ENCODE results near the gene P2RY6. TPM values are rescaled to one million over a fixed set of nuclear protein-coding genes. Genes with fewer than 3 reads are reported as not detected.

P2RY6 gene
- total RNA-seq, 1 experiment from 2014 or later = not detected

GRCh38 chr11:73288873-73289707 lies 17.0 kb downstream of the P2RY6 start:
- Histone ChIP-seq H3K9me3 (ENCODE audit: control insufficient read depth, low read depth, low read length) (no peaks in the 10 kb centered on the region), H3K23me2 (ENCODE audit: insufficient read length, low read depth, low read length, poor library complexity, severe bottlenecking) (no peaks in the 10 kb centered on the region), H2AK5ac (ENCODE audit: insufficient read length, low read length) (no peak overlapping the region), H3K9ac (ENCODE audit: extremely low read depth, insufficient read length, low read length) (no peak overlapping the region), H3K23ac (ENCODE audit: insufficient read length, low read depth, low read length) (no peak overlapping the region), H3K14ac (ENCODE audit: insufficient read depth, low read length) (no peak overlapping the region; the same call in 1 of the 2 replicates), H3K79me1 (ENCODE audit: insufficient read depth, low read depth, low read length, poor library complexity, severe bottlenecking) (no peaks in the 10 kb centered on the region), H4K20me1 (ENCODE audit: control insufficient read depth, insufficient read depth, insufficient read length) (no peaks in the 10 kb centered on the region), H2BK120ac (ENCODE audit: low read depth, low read length, poor library complexity, severe bottlenecking) (no peak overlapping the region), H2BK5ac (ENCODE audit: insufficient read length, low read length) (no peak overlapping the region), H4K5ac (ENCODE audit: insufficient read length, low read depth, low read length) (no peak overlapping the region), H3K4me1 (ENCODE audit: insufficient read depth, low read length) (no peaks in the 10 kb centered on the region), H2BK20ac (ENCODE audit: low read depth, low read length, poor library complexity, severe bottlenecking) (no peak overlapping the region), H4K91ac (ENCODE audit: insufficient read length, low read depth, low read length) (no peak overlapping the region), H3K79me2 (ENCODE audit: insufficient read depth, low read length) (no peaks in the 10 kb centered on the region), H3K4ac (ENCODE audit: low read depth, low read length) (no peak overlapping the region), H3K27ac (ENCODE audit: insufficient read length, low read depth, low read length) (no peak overlapping the region), H2BK15ac (ENCODE audit: low read depth, low read length) (no peak overlapping the region), H4K8ac (replicated peaks; ENCODE audit: insufficient read length, low read depth, low read length) (no peak overlapping the region), H2BK12ac (ENCODE audit: insufficient read length, low read depth, low read length) (no peak overlapping the region), H3K4me2 (ENCODE audit: insufficient read depth, insufficient read length, low read length) (no peak overlapping the region), H3T11ph (ENCODE audit: low read length) (no peak overlapping the region), H3K27me3 (ENCODE audit: insufficient read depth, low read length) (no peaks in the 10 kb centered on the region; the same call in 1 of the 2 replicates), H2AFZ (ENCODE audit: low read length) (no peak overlapping the region), H3K18ac (ENCODE audit: insufficient read length, low read depth, low read length) (no peak overlapping the region), H3K56ac (ENCODE audit: insufficient read length, low read depth, low read length) (no peak overlapping the region)
- H3K9me3 Mint-ChIP-seq = no peaks in the 10 kb centered on the region
- peaks cover 9 to 14% of the 10 kb centered on the region in 2 experiments for H3K4me1 Mint-ChIP-seq
- H3K27me3 Mint-ChIP-seq (ENCODE audit: low read depth) = peaks cover 53% of the 10 kb centered on the region
- peak; percentile 81 for DNase-seq
- TF ChIP-seq CTCF (conservative IDR thresholded peaks at IDR 0.05) = peak; percentile 97
- peak overlapping the region; percentile 3 to 24; a peak in 2 of 5 replicates for H3K4me3 Mint-ChIP-seq
- no peak overlapping the region for H3K27ac Mint-ChIP-seq
- WGBS (ENCODE audit: extremely low coverage, insufficient read length, low lambda C conversion rate) = no CpG with 5 or more reads among the region's 17 CpGs
- H3K36me3 Mint-ChIP-seq (ENCODE audit: insufficient read depth in 1 of 3, low read depth in 3 of 3) = no peaks in the 10 kb centered on the region

All from H9 (cell line).